Measurements from ENCODE around the gene C19orf38.

DNA sequence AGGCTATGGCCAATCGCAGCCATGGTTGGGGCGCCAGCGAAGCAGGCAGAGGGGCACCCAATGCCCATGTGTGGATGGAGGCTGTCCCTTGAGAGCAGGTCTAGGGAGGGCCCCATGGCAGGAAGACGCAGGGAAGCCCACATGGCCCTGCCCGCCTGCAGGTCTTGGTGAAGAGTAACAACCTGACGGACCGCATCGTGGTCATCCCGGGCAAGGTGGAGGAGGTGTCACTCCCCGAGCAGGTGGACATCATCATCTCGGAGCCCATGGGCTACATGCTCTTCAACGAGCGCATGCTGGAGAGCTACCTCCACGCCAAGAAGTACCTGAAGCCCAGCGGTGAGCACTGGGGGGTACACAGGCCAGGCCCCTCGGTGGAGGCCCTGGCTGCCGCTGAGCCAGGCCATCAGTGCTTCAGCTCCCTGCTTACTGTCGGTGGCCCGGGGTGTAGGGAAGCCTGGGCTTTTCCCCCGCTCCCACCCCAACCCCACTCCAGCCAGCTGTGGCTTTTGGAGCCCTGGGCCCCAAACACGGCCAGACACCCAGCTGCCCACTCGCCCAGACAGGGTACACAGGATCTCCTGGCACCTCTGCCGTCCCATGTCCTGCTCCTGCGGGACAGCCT is 65.6 kb downstream of the C19orf38 start:
- TF ChIP-seq, protein P1, sequence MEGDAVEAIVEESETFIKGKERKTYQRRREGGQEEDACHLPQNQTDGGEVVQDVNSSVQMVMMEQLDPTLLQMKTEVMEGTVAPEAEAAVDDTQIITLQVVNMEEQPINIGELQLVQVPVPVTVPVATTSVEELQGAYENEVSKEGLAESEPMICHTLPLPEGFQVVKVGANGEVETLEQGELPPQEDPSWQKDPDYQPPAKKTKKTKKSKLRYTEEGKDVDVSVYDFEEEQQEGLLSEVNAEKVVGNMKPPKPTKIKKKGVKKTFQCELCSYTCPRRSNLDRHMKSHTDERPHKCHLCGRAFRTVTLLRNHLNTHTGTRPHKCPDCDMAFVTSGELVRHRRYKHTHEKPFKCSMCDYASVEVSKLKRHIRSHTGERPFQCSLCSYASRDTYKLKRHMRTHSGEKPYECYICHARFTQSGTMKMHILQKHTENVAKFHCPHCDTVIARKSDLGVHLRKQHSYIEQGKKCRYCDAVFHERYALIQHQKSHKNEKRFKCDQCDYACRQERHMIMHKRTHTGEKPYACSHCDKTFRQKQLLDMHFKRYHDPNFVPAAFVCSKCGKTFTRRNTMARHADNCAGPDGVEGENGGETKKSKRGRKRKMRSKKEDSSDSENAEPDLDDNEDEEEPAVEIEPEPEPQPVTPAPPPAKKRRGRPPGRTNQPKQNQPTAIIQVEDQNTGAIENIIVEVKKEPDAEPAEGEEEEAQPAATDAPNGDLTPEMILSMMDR (IDR thresholded peaks at IDR 0.05; ENCODE audit: insufficient read depth, low read length): no peak
- TF ChIP-seq REST (IDR thresholded peaks at IDR 0.05; ENCODE audit: insufficient replicate concordance, low read depth) (no peak), GABPA (IDR thresholded peaks at IDR 0.05; ENCODE audit: low read depth) (no peak)

Data from HL-60 (cell line).